HG02798 (cell line): ENCODE measurements around the gene AK8.

Experiments used
- ATAC-seq: cut with Tn5 transposase; IDR thresholded peaks from one replicate; pipeline ENCODE4 v1.9.1; 2021; ENCODE audit warnings: mild to moderate bottlenecking; ENCODE audit not compliant: unreplicated experiment, poor library complexity

The AK8 gene

GRCh38 chr9:132888151-132888550 is 10.1 kb upstream of the AK8 start:
- ATAC-seq = no peak

- no peak for ATAC-seq
Measured at GRCh38 chr9:132887181-132888120, 9.4 kb upstream of the AK8 start.

- no peak for ATAC-seq
Measured at GRCh38 chr9:132886334-132886725, 8.2 kb upstream of the AK8 start.

- no peak for ATAC-seq
Measured at GRCh38 chr9:132885720-132886333, 7.7 kb upstream of the AK8 start.

DNA sequence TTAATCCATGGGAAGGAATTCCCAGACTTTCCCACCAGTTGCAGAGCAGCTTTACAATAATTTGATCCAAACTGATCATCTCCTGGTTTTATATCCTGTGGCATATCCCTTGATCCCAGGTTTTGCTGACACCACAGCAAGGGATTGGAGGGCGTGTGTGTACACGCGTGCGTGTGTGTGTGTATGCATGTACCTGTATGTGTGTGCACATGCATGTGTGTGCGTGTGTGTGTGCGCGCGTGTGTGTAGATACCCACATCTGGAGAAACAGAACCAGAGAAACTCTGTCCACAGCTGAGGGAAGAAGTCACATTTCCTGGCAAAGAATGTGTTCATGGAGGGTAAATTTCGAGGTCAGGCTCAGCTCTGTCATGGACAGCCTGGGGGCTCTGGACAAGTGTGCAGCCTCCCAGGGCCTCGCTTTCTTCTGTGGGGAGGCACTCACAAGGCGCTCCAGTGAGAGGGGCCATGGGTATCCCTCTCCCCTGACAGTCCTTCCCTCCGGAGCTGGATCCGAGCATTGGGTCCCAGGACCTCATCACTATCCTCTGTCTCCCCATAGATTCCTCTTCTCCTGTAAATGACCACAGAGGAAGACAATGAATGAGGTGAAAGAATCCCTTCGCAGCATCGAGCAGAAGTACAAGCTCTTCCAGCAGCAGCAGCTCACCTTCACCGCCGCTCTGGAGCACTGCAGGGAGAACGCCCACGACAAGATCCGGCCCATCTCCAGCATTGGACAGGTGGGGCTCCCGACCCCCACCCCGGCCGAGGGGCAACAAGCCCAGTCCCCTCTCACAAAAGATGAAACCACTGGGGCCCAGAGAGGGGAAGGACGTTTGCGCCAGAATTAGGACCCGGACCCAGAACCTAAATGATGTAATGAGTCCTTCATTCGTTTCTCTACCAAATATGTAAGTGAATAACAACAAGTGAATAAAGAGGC is 5.5 kb upstream of the AK8 start:
- ATAC-seq = no peak

- no peak for ATAC-seq
Measured at GRCh38 chr9:132882616-132883015, 4.5 kb upstream of the AK8 start.

DNA sequence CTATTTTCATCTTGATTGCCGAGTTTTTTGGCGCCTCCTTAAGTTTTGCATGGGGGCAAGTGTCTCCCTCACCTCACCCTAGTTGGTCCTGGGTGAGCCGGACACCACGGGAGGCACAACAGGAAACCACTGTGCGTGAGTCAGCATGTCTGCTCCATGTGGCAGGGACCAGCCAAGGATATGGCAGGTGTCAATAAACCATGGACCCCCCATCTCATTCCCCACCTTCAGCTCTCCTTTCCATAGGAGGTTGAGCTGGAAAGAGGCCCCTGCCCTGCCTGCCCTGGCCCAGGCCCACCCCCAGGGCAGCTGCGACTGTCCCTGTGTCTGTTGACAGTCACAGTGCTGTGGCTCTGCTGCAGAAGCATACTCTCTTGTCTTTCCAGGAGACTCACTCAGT is 3.7 kb upstream of the AK8 start:
- no peak for ATAC-seq

DNA sequence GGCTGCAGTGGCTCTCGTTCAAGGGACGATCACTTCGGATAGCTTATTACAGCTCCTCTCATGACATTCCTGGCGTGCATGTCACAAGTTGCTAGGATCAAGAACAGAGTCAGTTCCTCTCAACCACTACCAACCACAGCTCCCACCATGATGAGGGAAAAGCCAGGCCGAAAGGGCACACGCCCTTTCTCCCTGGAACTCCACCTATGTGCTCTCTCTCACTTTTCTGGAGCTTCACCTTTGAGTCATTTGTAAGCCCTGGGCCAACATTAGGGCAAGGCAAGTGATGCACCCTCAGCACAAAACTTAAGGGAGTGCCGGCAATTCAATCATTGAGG is 2.2 kb upstream of the AK8 start:
- ATAC-seq = no peak

DNA sequence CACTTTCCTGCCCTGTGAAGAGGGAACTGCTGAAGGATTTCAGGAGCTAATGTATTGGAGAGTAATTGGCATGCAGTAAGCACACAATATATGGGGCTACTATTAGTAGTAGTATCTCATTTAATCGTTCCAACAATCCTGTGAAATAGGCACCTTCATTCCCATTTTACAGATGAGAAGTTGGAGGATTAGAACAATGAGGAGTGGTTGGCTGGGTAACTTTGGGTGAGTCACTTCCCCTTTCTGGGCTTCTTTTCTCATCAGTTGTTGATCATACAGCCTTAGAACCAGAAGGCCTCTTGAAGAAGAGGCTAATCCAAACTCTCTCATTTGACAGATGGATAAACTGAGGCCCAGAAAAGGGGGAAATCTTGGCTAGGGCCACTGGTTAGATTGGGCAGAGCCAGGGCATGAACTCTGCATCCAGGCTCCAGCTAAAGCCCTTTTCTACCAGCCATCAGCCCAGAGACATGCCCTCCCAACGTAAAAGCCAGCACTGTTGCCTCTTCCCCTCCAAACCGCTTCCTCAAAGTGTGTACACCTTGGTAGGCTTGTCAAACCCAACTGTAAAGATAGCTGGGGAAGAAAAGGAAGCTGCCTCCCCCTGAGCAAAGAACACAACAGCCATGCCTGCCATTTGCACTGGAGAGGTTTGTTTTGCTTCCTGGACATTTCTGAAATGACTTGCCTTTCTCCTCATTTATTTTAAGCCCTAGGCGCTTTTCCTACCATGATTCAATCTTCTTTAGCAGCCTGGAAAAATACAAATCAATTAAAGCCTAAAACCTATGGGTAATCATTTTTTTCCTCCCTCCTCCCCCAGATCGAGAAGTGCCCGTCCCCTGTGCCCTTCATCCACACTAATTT is 1.6 kb upstream of the AK8 start:
- ATAC-seq = no peak

- ATAC-seq = no peak
Measured at GRCh38 chr9:132878695-132879456, 792 bp upstream of the AK8 start, which contains the start of gene SPACA9. Gene SPACA9, plus strand, starts transcription at chr9:132878898. Its CDS starts 5,050 bp downstream, at chr9:132883948.

- no peak for ATAC-seq
Measured at GRCh38 chr9:132877458-132877823, 643 bp downstream of the AK8 start.

DNA sequence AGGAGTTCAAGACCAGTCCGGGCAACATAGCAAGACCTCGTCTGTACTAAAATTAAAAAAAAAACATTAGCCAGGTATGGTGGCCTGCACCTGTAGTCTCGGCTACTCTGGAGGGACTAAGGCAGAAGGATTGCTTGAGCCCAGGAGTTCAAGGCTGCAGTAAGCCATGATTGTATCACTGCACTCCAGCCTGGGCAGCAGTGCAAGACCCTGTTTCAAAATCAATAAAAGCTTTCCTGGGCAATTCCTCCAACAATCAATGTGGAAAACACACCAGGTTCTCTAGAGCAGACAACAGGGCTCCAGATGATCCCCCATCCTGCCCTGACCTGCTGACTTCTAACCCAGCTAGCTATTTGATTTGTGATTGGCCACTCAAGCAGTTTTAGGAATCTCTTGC is 1.2 kb downstream of the AK8 start:
- ATAC-seq = no peak

- ATAC-seq = no peak
Measured at GRCh38 chr9:132875159-132875558, 2.9 kb downstream of the AK8 start.

GRCh38 chr9:132873403-132873802 is 4.7 kb downstream of the AK8 start:
- ATAC-seq = no peak

DNA sequence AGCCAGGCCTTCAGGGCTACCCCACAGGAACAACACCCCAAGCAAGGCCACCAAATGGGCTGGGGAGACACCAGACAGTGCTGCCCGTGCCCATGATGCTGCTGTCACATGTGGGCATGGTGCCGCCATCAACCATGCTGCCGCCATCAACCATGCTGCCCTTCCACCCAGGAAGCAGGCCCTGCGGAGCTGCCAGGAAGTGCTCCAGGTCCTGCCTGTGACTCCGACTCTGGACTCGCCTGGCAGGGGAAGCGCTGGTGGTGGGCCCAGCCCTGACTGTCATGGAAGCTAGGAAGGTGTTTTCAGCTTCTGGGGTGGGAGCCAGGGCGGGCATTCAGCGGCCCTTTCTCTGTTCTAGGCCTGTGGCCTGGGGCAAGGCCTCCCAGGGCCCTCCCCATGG is 8.8 kb downstream of the AK8 start:
- no peak for ATAC-seq

GRCh38 chr9:132866898-132867297 is 11.2 kb downstream of the AK8 start:
- ATAC-seq = no peak

- no peak for ATAC-seq
Measured at GRCh38 chr9:132864691-132865090, 13.4 kb downstream of the AK8 start.

- ATAC-seq = no peak
Measured at GRCh38 chr9:132864277-132864676, 13.8 kb downstream of the AK8 start.

- ATAC-seq = no peak
Measured at GRCh38 chr9:132863096-132863495, 15.0 kb downstream of the AK8 start.
